GM12892 (cell line): ENCODE results near the gene NMUR2.

Experiments used
- POLR2A ChIP-seq: IDR thresholded peaks from 2 replicates; pipeline ENCODE4 v1.6.1; 2011; ENCODE audit warnings: low read depth, low read length, control low read depth
- POLR2AphosphoS5 ChIP-seq: IDR thresholded peaks from 2 replicates; pipeline ENCODE4 v1.6.1; 2011; ENCODE audit warnings: low read depth, low read length, control low read depth
- TAF1 ChIP-seq: IDR thresholded peaks from 2 replicates; pipeline ENCODE4 v1.6.1; 2011; ENCODE audit warnings: low read depth, mild to moderate bottlenecking, control low read depth, low read length, borderline replicate concordance

DNA sequence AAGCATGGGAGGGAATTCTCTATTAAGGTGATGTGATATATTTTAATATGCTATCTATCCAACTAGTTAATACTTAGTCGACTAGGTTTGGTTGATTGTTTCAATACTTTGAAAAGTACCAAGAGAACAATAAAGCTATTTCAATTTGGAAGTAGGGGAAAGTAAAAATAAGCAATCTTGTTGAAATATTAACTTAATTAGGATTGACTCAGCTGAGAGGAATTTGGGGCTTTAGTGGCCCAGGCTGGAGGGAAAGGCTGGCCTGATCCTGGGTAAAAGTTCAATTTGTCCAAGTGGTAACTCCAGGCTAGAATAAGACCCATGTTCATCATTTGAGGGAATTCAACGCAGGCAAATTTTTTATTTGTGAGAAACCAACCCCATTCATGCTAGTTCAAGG is 48.6 kb downstream of the NMUR2 start:
- TF ChIP-seq POLR2A (no peak), POLR2AphosphoS5 (no peak), TAF1 (no peak)
